Measurements from ENCODE around the gene TANGO2.
"Not testable (repeated sequence)": the region's sequence is repeated elsewhere in the genome, so short reads cannot be mapped to it uniquely, and the experiment has no call there.

TANGO2 gene

GRCh38 chr22:20066617-20067383 lies 45.9 kb downstream of the TANGO2 start:
- no peak for DNase-seq

- DNase-seq: not testable (repeated sequence)
Measured at GRCh38 chr22:20067384-20067682, 46.4 kb downstream of the TANGO2 start.

GRCh38 chr22:20068640-20069039 lies 47.7 kb downstream of the TANGO2 start:
- no peak for DNase-seq

- no peak for DNase-seq
Measured at GRCh38 chr22:20069331-20070042, 48.6 kb downstream of the TANGO2 start.

- no peak for DNase-seq
Measured at GRCh38 chr22:20071524-20071972, 50.6 kb downstream of the TANGO2 start.

GRCh38 chr22:20076627-20077172 lies 55.8 kb downstream of the TANGO2 start:
- DNase-seq: no peak

GRCh38 chr22:20079745-20080444 lies 59.0 kb downstream of the TANGO2 start, which contains the start of gene DGCR8:
Gene DGCR8, plus strand, starts transcription at chr22:20080241. Its CDS starts 5,723 bp downstream, at chr22:20085964.
- peak; percentile 94 for DNase-seq

GRCh38 chr22:20080445-20080775 lies 59.5 kb downstream of the TANGO2 start:
- peak; percentile 64 for DNase-seq

GRCh38 chr22:20080776-20081654 lies 60.1 kb downstream of the TANGO2 start:
- DNase-seq: no peak

GRCh38 chr22:20083157-20083890 lies 62.4 kb downstream of the TANGO2 start:
- no peak for DNase-seq

- DNase-seq: no peak
Measured at GRCh38 chr22:20083891-20084546, 63.1 kb downstream of the TANGO2 start.

GRCh38 chr22:20084547-20085413 lies 63.9 kb downstream of the TANGO2 start:
- DNase-seq: no peak

GRCh38 chr22:20085651-20086050 lies 64.7 kb downstream of the TANGO2 start:
- DNase-seq: no peak

- DNase-seq: no peak
Measured at GRCh38 chr22:20086101-20086599, 65.2 kb downstream of the TANGO2 start.

GRCh38 chr22:20086763-20087162 lies 65.9 kb downstream of the TANGO2 start:
- no peak for DNase-seq

GRCh38 chr22:20087319-20088262 lies 66.7 kb downstream of the TANGO2 start:
- DNase-seq: no peak

GRCh38 chr22:20088263-20088648 lies 67.3 kb downstream of the TANGO2 start:
- no peak for DNase-seq

GRCh38 chr22:20089226-20089976 lies 68.5 kb downstream of the TANGO2 start:
- DNase-seq: no peak

All from NCI-H2171 (cell line).